ENCODE measurements around the gene RAP2B. TPM values are rescaled to one million over a fixed set of nuclear protein-coding genes. Genes with fewer than 3 reads are reported as not detected.

Gene RAP2B
- total and polyA plus RNA-seq, 4 donors = 1.3 to 7.8 (median 3.2) TPM

DNA sequence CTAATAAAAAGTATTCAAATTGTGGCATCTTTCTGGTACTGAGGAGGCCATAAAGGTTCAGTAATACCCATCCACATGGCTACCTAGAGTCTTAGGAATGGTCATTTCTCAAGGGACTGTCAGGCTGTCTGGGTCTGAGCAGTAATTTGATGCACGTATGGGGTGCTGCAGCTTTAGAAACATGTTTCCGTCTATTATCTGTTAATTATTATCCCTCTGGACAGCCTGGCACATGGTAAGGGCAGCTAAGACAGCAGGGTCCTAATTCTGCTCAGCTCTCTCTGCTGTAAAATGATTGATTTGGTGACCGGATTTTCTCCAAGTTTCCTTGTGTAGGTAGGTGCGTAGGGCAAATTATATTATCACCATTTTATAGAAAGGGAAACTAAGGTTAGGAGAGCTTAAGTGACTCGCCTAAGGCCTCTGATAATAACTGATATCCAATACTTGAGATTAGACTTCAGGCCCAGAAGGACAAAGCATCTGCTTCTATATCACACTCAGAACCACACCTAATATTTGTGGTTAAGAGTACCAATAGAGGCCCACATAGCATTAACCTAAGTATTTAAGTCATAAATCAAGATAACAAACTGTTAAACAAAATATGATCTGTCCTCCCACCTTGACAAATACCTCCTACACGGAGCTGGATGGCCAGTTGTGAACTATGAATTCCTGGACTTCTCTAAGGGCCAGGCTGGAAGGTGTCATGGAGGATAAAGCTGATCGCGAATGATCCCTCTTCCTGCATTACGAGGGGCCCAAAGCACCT is 2.9 kb upstream of the RAP2B start:
- Histone ChIP-seq H3K9ac (ENCODE audit: low read depth in 1 of 2, low read length in 2 of 2) (no peak overlapping the region), H3K36me3 (ENCODE audit: control insufficient read depth in 4 of 4, insufficient read depth in 3 of 4, low read depth in 1 of 4, low read length in 3 of 4) (no peaks in the 10 kb centered on the region), H3K27me3 (ENCODE audit: control insufficient read depth in 4 of 4, insufficient read depth in 4 of 4, low read length in 3 of 4) (no peaks in the 10 kb centered on the region), H3K4me1 (ENCODE audit: control insufficient read depth in 4 of 4, insufficient read depth in 4 of 4, low read length in 3 of 4) (peaks cover 7 to 43% (median 20%) of the 10 kb centered on the region in 4 donors), H3K9me3 (ENCODE audit: control insufficient read depth in 4 of 4, low read length in 3 of 4) (no peaks in the 10 kb centered on the region), H3K27ac (ENCODE audit: low read depth in 1 of 2, low read length in 2 of 2) (no peak overlapping the region), H3K4me3 (ENCODE audit: low read depth in 1 of 3, low read length in 3 of 3) (no peak overlapping the region)
- TF ChIP-seq JUND (IDR thresholded peaks at IDR 0.05) (no peak), SP1 (IDR thresholded peaks at IDR 0.05) (no peak), TAF1 (conservative IDR thresholded peaks at IDR 0.05) (no peak), FOXA1 (IDR thresholded peaks at IDR 0.05) (no peak), FOXA2 (IDR thresholded peaks at IDR 0.05) (no peak), GABPA (IDR thresholded peaks at IDR 0.05 in 1 of 2, conservative IDR thresholded peaks at IDR 0.05 in 1 of 2) (no peak), YY1 (IDR thresholded peaks at IDR 0.05) (no peak), RAD21 (IDR thresholded peaks at IDR 0.05) (no peak), HNF4A (conservative IDR thresholded peaks at IDR 0.05) (no peak), RXRA (IDR thresholded peaks at IDR 0.05) (no peak), HNF4G (IDR thresholded peaks at IDR 0.05) (no peak), NR2F2 (IDR thresholded peaks at IDR 0.05) (no peak), EGR1 (IDR thresholded peaks at IDR 0.05; ENCODE audit: low read depth in 2 of 2) (no peak)
- TF ChIP-seq, protein P1, sequence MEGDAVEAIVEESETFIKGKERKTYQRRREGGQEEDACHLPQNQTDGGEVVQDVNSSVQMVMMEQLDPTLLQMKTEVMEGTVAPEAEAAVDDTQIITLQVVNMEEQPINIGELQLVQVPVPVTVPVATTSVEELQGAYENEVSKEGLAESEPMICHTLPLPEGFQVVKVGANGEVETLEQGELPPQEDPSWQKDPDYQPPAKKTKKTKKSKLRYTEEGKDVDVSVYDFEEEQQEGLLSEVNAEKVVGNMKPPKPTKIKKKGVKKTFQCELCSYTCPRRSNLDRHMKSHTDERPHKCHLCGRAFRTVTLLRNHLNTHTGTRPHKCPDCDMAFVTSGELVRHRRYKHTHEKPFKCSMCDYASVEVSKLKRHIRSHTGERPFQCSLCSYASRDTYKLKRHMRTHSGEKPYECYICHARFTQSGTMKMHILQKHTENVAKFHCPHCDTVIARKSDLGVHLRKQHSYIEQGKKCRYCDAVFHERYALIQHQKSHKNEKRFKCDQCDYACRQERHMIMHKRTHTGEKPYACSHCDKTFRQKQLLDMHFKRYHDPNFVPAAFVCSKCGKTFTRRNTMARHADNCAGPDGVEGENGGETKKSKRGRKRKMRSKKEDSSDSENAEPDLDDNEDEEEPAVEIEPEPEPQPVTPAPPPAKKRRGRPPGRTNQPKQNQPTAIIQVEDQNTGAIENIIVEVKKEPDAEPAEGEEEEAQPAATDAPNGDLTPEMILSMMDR (IDR thresholded peaks at IDR 0.05; ENCODE audit: low read depth, low read length, missing input control) = no peak
- TF ChIP-seq, protein P2, sequence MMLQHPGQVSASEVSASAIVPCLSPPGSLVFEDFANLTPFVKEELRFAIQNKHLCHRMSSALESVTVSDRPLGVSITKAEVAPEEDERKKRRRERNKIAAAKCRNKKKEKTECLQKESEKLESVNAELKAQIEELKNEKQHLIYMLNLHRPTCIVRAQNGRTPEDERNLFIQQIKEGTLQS (IDR thresholded peaks at IDR 0.05) = no peak
- TF ChIP-seq, protein P3, sequence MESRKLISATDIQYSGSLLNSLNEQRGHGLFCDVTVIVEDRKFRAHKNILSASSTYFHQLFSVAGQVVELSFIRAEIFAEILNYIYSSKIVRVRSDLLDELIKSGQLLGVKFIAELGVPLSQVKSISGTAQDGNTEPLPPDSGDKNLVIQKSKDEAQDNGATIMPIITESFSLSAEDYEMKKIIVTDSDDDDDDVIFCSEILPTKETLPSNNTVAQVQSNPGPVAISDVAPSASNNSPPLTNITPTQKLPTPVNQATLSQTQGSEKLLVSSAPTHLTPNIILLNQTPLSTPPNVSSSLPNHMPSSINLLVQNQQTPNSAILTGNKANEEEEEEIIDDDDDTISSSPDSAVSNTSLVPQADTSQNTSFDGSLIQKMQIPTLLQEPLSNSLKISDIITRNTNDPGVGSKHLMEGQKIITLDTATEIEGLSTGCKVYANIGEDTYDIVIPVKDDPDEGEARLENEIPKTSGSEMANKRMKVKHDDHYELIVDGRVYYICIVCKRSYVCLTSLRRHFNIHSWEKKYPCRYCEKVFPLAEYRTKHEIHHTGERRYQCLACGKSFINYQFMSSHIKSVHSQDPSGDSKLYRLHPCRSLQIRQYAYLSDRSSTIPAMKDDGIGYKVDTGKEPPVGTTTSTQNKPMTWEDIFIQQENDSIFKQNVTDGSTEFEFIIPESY (IDR thresholded peaks at IDR 0.05) = no peak
- TF ChIP-seq, protein P4, sequence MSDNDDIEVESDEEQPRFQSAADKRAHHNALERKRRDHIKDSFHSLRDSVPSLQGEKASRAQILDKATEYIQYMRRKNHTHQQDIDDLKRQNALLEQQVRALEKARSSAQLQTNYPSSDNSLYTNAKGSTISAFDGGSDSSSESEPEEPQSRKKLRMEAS (IDR thresholded peaks at IDR 0.05) = no peak
- TF ChIP-seq, protein P5, sequence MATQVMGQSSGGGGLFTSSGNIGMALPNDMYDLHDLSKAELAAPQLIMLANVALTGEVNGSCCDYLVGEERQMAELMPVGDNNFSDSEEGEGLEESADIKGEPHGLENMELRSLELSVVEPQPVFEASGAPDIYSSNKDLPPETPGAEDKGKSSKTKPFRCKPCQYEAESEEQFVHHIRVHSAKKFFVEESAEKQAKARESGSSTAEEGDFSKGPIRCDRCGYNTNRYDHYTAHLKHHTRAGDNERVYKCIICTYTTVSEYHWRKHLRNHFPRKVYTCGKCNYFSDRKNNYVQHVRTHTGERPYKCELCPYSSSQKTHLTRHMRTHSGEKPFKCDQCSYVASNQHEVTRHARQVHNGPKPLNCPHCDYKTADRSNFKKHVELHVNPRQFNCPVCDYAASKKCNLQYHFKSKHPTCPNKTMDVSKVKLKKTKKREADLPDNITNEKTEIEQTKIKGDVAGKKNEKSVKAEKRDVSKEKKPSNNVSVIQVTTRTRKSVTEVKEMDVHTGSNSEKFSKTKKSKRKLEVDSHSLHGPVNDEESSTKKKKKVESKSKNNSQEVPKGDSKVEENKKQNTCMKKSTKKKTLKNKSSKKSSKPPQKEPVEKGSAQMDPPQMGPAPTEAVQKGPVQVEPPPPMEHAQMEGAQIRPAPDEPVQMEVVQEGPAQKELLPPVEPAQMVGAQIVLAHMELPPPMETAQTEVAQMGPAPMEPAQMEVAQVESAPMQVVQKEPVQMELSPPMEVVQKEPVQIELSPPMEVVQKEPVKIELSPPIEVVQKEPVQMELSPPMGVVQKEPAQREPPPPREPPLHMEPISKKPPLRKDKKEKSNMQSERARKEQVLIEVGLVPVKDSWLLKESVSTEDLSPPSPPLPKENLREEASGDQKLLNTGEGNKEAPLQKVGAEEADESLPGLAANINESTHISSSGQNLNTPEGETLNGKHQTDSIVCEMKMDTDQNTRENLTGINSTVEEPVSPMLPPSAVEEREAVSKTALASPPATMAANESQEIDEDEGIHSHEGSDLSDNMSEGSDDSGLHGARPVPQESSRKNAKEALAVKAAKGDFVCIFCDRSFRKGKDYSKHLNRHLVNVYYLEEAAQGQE (IDR thresholded peaks at IDR 0.05) = no peak
- DNase-seq (ENCODE audit: low spot score) = no peak
- 80% methylated on average over 9 of the region's 9 CpGs for WGBS

All from liver (tissue), 9 donors.